Nephron (organoid): ENCODE data around the gene THAP4.

ENCODE experiments used
- H3K27ac Mint-ChIP-seq, 3 experiments: 2 replicates each; pipeline ENCODE4 v1.8.0; 2020; ENCODE audit warnings: mixed read lengths in 3 of 3, mild to moderate bottlenecking in 2 of 3, moderate library complexity in 1 of 3
- H3K27me3 Mint-ChIP-seq: 2 replicates; pipeline ENCODE4 v1.8.0; 2021; ENCODE audit warnings: low read depth, mild to moderate bottlenecking, moderate library complexity, mixed read lengths
- H3K36me3 Mint-ChIP-seq: 2 replicates; pipeline ENCODE4 v1.8.0; 2020; ENCODE audit warnings: low read depth, mixed read lengths
- H3K4me1 Mint-ChIP-seq: 2 replicates; pipeline ENCODE4 v1.8.0; 2020; ENCODE audit warnings: mixed read lengths
- H3K4me3 Mint-ChIP-seq, 3 experiments: 2 replicates each; pipeline ENCODE4 v1.8.0; 2020; ENCODE audit warnings: mild to moderate bottlenecking in 3 of 3, mixed read lengths in 3 of 3, moderate library complexity in 2 of 3
- H3K9me3 Mint-ChIP-seq: 2 replicates; pipeline ENCODE4 v1.8.0; 2020; ENCODE audit warnings: mixed read lengths
- CTCF ChIP-seq, 3 experiments: fragments of 200-600 bp; sonication (generic); IDR thresholded peaks; one replicate each; pipeline ENCODE4 v1.5.0; 2021; ENCODE audit warnings: antibody characterized with exemption in 3 of 3; ENCODE audit not compliant: unreplicated experiment in 3 of 3

THAP4 gene

GRCh38 chr2:241535871-241536655 is 100.9 kb downstream of the THAP4 start:
- peaks cover 28% of the 10 kb centered on the region for H3K27me3 Mint-ChIP-seq
- no peak overlapping the region for H3K4me3 Mint-ChIP-seq
- H3K9me3 Mint-ChIP-seq = no peaks in the 10 kb centered on the region
- H3K4me1 Mint-ChIP-seq = peaks cover 15% of the 10 kb centered on the region
- no peak for TF ChIP-seq CTCF (IDR thresholded peaks at IDR 0.05; ENCODE audit: unreplicated experiment in 3 of 3)
- H3K36me3 Mint-ChIP-seq = no peaks in the 10 kb centered on the region
- no peak overlapping the region for H3K27ac Mint-ChIP-seq

GRCh38 chr2:241534701-241535375 is 102.1 kb downstream of the THAP4 start:
- no peaks in the 10 kb centered on the region for H3K9me3 Mint-ChIP-seq
- H3K4me3 Mint-ChIP-seq = no peak overlapping the region
- no peak for TF ChIP-seq CTCF (IDR thresholded peaks at IDR 0.05; ENCODE audit: unreplicated experiment in 3 of 3)
- no peaks in the 10 kb centered on the region for H3K36me3 Mint-ChIP-seq
- H3K4me1 Mint-ChIP-seq = peaks cover 10% of the 10 kb centered on the region
- no peak overlapping the region for H3K27ac Mint-ChIP-seq
- peaks cover 26% of the 10 kb centered on the region for H3K27me3 Mint-ChIP-seq
